Panc1 (cell line): ENCODE measurements around the gene CDH13. TPM values are rescaled to one million over a fixed set of nuclear protein-coding genes. Genes with fewer than 3 reads are reported as not detected.

ENCODE experiments used
- ATAC-seq: fragments of 200-7000 bp; cut with Tn5 transposase; 2 replicates; pipeline ENCODE4 v1.9.1; 2020; ENCODE audit warnings: mild to moderate bottlenecking, moderate library complexity
- BruUV-seq: library from RNA; stranded (reverse); fragments of 400-500 nt; replicated peaks from 2 replicates; lab custom pipeline; 2021; lab: Mats Ljungman, UMichigan
- CTCF ChIA-PET: fragments of 300-600 bp; sonication (Branson Sonifier 250); formaldehyde crosslinking; loops from one replicate; lab custom pipeline; 2022; ENCODE audit warnings: antibody characterized with exemption; lab: Charles Lee
- POLR2A ChIA-PET: fragments of 300-600 bp; sonication (Branson Sonifier 250); formaldehyde crosslinking; loops from one replicate; lab custom pipeline; 2022; ENCODE audit warnings: antibody characterized with exemption; lab: Charles Lee
- DNase-seq: peaks from one replicate; pipeline ENCODE4 v3.0.0-alpha.2; 2010; ENCODE audit warnings: low read depth, low spot score
- H3K27ac ChIP-seq: 2 replicates; pipeline ENCODE4 v1.5.1; 2011; ENCODE audit warnings: mild to moderate bottlenecking, low read length, inconsistent platforms
- H3K27me3 ChIP-seq: fragments of 200-500 bp; sonication (Bioruptor generic); 2 replicates; pipeline ENCODE4 v1.6.0; 2014; ENCODE audit warnings: low read length, inconsistent platforms; ENCODE audit not compliant: control insufficient read depth, insufficient read depth
- H3K36me3 ChIP-seq: fragments of 200-500 bp; sonication (Bioruptor generic); 2 replicates; pipeline ENCODE4 v1.5.1; 2014; ENCODE audit warnings: inconsistent platforms, mild to moderate bottlenecking, low read length, moderate library complexity; ENCODE audit not compliant: control insufficient read depth, insufficient read depth
- H3K4me1 ChIP-seq: 2 replicates; pipeline ENCODE4 v1.5.1; 2011; ENCODE audit warnings: inconsistent platforms, mild to moderate bottlenecking, low read length, moderate library complexity; ENCODE audit not compliant: control insufficient read depth, insufficient read depth
- H3K4me3 ChIP-seq, 2 experiments: 2 replicates each; pipeline ENCODE4 v1.5.1; 2011 to 2012; ENCODE audit warnings: low read depth in 2 of 2, low read length in 2 of 2, mild to moderate bottlenecking in 2 of 2, inconsistent platforms in 1 of 2, moderate library complexity in 1 of 2
- H3K9me3 ChIP-seq: fragments of 200-500 bp; sonication (Bioruptor generic); 2 replicates; pipeline ENCODE4 v1.5.1; 2014; ENCODE audit warnings: low read depth, mild to moderate bottlenecking, inconsistent platforms, low read length, moderate library complexity; ENCODE audit not compliant: control insufficient read depth, insufficient read depth
- CTCF ChIP-seq: fragments of 450-650 bp; IDR thresholded peaks from 2 replicates; pipeline ENCODE4 v1.5.1; 2017; ENCODE audit warnings: mild to moderate bottlenecking
- POLR2AphosphoS5 ChIP-seq: IDR thresholded peaks from 2 replicates; pipeline ENCODE4 v1.6.1; 2012; ENCODE audit warnings: mild to moderate bottlenecking, low read depth, low read length, moderate library complexity
- REST ChIP-seq, 2 experiments: IDR thresholded peaks; 2 replicates each; pipeline ENCODE4 v1.6.1; 2011 to 2012; ENCODE audit warnings: low read depth in 2 of 2, control low read depth in 1 of 2, low read length in 1 of 2, mild to moderate bottlenecking in 1 of 2, moderate library complexity in 1 of 2; ENCODE audit not compliant: insufficient read depth in 1 of 2
- SIN3A ChIP-seq: IDR thresholded peaks from 2 replicates; pipeline ENCODE4 v1.6.1; 2012; ENCODE audit warnings: low read depth, mild to moderate bottlenecking, low read length, moderate library complexity, borderline replicate concordance; ENCODE audit not compliant: insufficient read depth
- TCF7L2 ChIP-seq: IDR thresholded peaks from 2 replicates; pipeline ENCODE4 v1.6.1; 2011; ENCODE audit warnings: mild to moderate bottlenecking, low read depth, low read length, inconsistent platforms
- in situ Hi-C: cut with HindIII; loops from 2 replicates; pipeline ENCODE4 v1.10.0; 2016; ENCODE audit warnings: low sequenced_read_pairs, low pct_unique_long_range_greater_than_20kb
- intact Hi-C: fragments of 100-400 bp; cut with micrococcal nuclease; formaldehyde crosslinking; loops from one replicate; pipeline ENCODE4 v1.10.0; 2022; ENCODE audit not compliant: unreplicated experiment
- total RNA-seq: library from RNA; stranded (reverse); gene quantifications from one replicate; pipeline ENCODE4 v1.2.1, GENCODE V29; 2021; ENCODE audit not compliant: unreplicated experiment

Gene CDH13
- total RNA-seq, 1 experiment from 2014 or later = not detected

GRCh38 chr16:82886146-82886545 lies 259.4 kb downstream of the CDH13 start:
- DNase-seq = no peak
- ATAC-seq = no peak
- Histone ChIP-seq H3K4me1 (no peaks in the 10 kb centered on the region), H3K4me3 (no peak overlapping the region), H3K9me3 (no peaks in the 10 kb centered on the region), H3K36me3 (no peaks in the 10 kb centered on the region), H3K27me3 (no peaks in the 10 kb centered on the region), H3K27ac (no peak overlapping the region)
- in situ Hi-C loops = no loop called here
- TF ChIP-seq CTCF (no peak), POLR2AphosphoS5 (no peak), REST (IDR thresholded peaks at IDR 0.05; ENCODE audit: insufficient read depth in 1 of 2, low read depth in 2 of 2, low read length in 1 of 2) (no peak), TCF7L2 (no peak), SIN3A (no peak)
- BruUV-seq = no TSS peak
- CTCF ChIA-PET = no interaction called here
- intact Hi-C loops = no loop called here
- POLR2A ChIA-PET = no interaction called here

GRCh38 chr16:82888591-82889001 lies 261.8 kb downstream of the CDH13 start:
- POLR2A ChIA-PET = no interaction called here
- CTCF ChIA-PET = no interaction called here
- in situ Hi-C loops = no loop called here

More at GRCh38 chr16:82888591-82889001, 261.8 kb downstream of the CDH13 start:
- no peak for TF ChIP-seq TCF7L2
- TF ChIP-seq CTCF = no peak
- TF ChIP-seq POLR2AphosphoS5 = no peak
- ATAC-seq (no peak), DNase-seq (no peak)
- intact Hi-C loops = no loop called here
- H3K27ac ChIP-seq = no peak overlapping the region
- H3K27me3 ChIP-seq = no peaks in the 10 kb centered on the region
- H3K9me3 ChIP-seq = no peaks in the 10 kb centered on the region
- BruUV-seq = no TSS peak
- no peak overlapping the region for H3K4me3 ChIP-seq
- no peaks in the 10 kb centered on the region for H3K36me3 ChIP-seq
- no peaks in the 10 kb centered on the region for H3K4me1 ChIP-seq
